ENCODE data around the gene NFS1.

The NFS1 gene

GRCh38 chr20:35702824-35703695, 3.9 kb upstream of the NFS1 start:
- peaks cover 15% of the 10 kb centered on the region for H3K4me1 ChIP-seq (ENCODE audit: low read length)
- H3K9me3 ChIP-seq (ENCODE audit: insufficient read depth, low read length): no peaks in the 10 kb centered on the region
- H3K27ac ChIP-seq (ENCODE audit: low read length): no peak overlapping the region
- TF ChIP-seq EZH2phosphoT487 (IDR thresholded peaks at IDR 0.05; ENCODE audit: low read depth): no peak
- TF ChIP-seq, protein P1, sequence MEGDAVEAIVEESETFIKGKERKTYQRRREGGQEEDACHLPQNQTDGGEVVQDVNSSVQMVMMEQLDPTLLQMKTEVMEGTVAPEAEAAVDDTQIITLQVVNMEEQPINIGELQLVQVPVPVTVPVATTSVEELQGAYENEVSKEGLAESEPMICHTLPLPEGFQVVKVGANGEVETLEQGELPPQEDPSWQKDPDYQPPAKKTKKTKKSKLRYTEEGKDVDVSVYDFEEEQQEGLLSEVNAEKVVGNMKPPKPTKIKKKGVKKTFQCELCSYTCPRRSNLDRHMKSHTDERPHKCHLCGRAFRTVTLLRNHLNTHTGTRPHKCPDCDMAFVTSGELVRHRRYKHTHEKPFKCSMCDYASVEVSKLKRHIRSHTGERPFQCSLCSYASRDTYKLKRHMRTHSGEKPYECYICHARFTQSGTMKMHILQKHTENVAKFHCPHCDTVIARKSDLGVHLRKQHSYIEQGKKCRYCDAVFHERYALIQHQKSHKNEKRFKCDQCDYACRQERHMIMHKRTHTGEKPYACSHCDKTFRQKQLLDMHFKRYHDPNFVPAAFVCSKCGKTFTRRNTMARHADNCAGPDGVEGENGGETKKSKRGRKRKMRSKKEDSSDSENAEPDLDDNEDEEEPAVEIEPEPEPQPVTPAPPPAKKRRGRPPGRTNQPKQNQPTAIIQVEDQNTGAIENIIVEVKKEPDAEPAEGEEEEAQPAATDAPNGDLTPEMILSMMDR (IDR thresholded peaks at IDR 0.05; ENCODE audit: low read depth, low read length): no peak
- peaks cover 35% of the 10 kb centered on the region for H4K20me1 ChIP-seq (ENCODE audit: insufficient read depth, low read length)
- H3K4me2 ChIP-seq (ENCODE audit: low read length): no peak overlapping the region
- no peak overlapping the region for H3K9ac ChIP-seq (ENCODE audit: low read length)
- no peaks in the 10 kb centered on the region for H3K27me3 ChIP-seq (ENCODE audit: low read depth, low read length)
- no peak overlapping the region for H3K4me3 ChIP-seq (ENCODE audit: low read length)
- no peak overlapping the region for H2AFZ ChIP-seq (ENCODE audit: low read depth, low read length)
- H3K79me2 ChIP-seq (ENCODE audit: low read length): peaks cover 55% of the 10 kb centered on the region
- peaks cover 48% of the 10 kb centered on the region for H3K36me3 ChIP-seq (replicated peaks; ENCODE audit: low read depth, low read length)

GRCh38 chr20:35702051-35702823, 3.1 kb upstream of the NFS1 start:
- no peak overlapping the region for H3K27ac ChIP-seq (ENCODE audit: low read length)
- TF ChIP-seq, protein P1 (IDR thresholded peaks at IDR 0.05; ENCODE audit: low read depth, low read length): no peak
- no peak for TF ChIP-seq EZH2phosphoT487 (IDR thresholded peaks at IDR 0.05; ENCODE audit: low read depth)
- no peak overlapping the region for H3K4me2 ChIP-seq (ENCODE audit: low read length)
- H3K36me3 ChIP-seq (replicated peaks; ENCODE audit: low read depth, low read length): peaks cover 42% of the 10 kb centered on the region
- H4K20me1 ChIP-seq (ENCODE audit: insufficient read depth, low read length): peaks cover 31% of the 10 kb centered on the region
- no peak overlapping the region for H2AFZ ChIP-seq (ENCODE audit: low read depth, low read length)
- no peaks in the 10 kb centered on the region for H3K9me3 ChIP-seq (ENCODE audit: insufficient read depth, low read length)
- no peak overlapping the region for H3K4me3 ChIP-seq (ENCODE audit: low read length)
- no peaks in the 10 kb centered on the region for H3K27me3 ChIP-seq (ENCODE audit: low read depth, low read length)
- peaks cover 56% of the 10 kb centered on the region for H3K79me2 ChIP-seq (ENCODE audit: low read length)
- H3K9ac ChIP-seq (ENCODE audit: low read length): no peak overlapping the region
- H3K4me1 ChIP-seq (ENCODE audit: low read length): peaks cover 19% of the 10 kb centered on the region

DNA sequence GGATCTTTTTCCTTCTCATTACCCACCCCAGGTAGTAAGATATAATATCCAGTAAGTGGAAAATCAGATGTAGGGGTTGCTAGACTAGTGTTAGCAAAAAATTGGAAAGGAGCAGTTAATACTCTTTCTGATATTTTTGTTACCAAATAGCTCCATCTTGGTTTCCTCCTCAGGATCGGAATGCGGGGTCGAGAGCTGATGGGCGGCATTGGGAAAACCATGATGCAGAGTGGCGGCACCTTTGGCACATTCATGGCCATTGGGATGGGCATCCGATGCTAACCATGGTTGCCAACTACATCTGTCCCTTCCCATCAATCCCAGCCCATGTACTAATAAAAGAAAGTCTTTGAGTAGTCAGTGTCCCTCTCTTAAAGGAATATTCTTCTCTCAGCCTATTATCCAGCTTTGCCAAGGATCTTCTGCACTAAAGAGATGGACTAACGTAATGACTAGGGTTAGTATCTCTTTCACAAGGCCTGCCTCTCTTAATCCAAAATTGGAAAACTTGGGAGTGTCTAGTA, 1.5 kb upstream of the NFS1 start:
- Histone ChIP-seq H4K20me1 (ENCODE audit: insufficient read depth, low read length) (peaks cover 23% of the 10 kb centered on the region), H3K36me3 (replicated peaks; ENCODE audit: low read depth, low read length) (peaks cover 35% of the 10 kb centered on the region), H3K4me1 (ENCODE audit: low read length) (peaks cover 19% of the 10 kb centered on the region), H3K27me3 (ENCODE audit: low read depth, low read length) (no peaks in the 10 kb centered on the region), H3K27ac (ENCODE audit: low read length) (0 out of 2 replicates have a peak overlapping the region, but pooled peaks have one; percentile 64), H3K79me2 (ENCODE audit: low read length) (peaks cover 50% of the 10 kb centered on the region), H3K9me3 (ENCODE audit: insufficient read depth, low read length) (no peaks in the 10 kb centered on the region), H2AFZ (ENCODE audit: low read depth, low read length) (no peak overlapping the region), H3K4me2 (ENCODE audit: low read length) (peak overlapping the region; percentile 72), H3K9ac (ENCODE audit: low read length) (peak overlapping the region; percentile 82; the same call in 1 of the 2 replicates), H3K4me3 (ENCODE audit: low read length) (peak overlapping the region; percentile 80)
- TF ChIP-seq EZH2phosphoT487 (IDR thresholded peaks at IDR 0.05; ENCODE audit: low read depth): no peak
- TF ChIP-seq, protein P1 (IDR thresholded peaks at IDR 0.05; ENCODE audit: low read depth, low read length): no peak
